Activated T-helper 1 cell treated with anti-CD3 and anti-CD28 coated beads, Interleukin-2, amount 50 U/mL, for 16 hours (primary cell): ENCODE measurements around the gene BICRAL.

Experiments
- DNase-seq, 2 donors: peaks; one replicate each; pipeline ENCODE4 v3.0.0-alpha.2; 2020; ENCODE audit warnings: low read depth in 1 of 2, low spot score in 1 of 2

Gene BICRAL

GRCh38 chr6:42762426-42762859 is 19.4 kb upstream of the BICRAL start:
- no peak for DNase-seq

- DNase-seq = no peak
Measured at GRCh38 chr6:42762950-42763349, 18.9 kb upstream of the BICRAL start.

- no peak for DNase-seq
Measured at GRCh38 chr6:42764911-42765648, 16.8 kb upstream of the BICRAL start.

GRCh38 chr6:42766163-42766670 is 15.6 kb upstream of the BICRAL start:
- no peak for DNase-seq

- DNase-seq = no peak
Measured at GRCh38 chr6:42769051-42769450, 12.8 kb upstream of the BICRAL start.

- DNase-seq = no peak
Measured at GRCh38 chr6:42769836-42770235, 12.0 kb upstream of the BICRAL start.

GRCh38 chr6:42771741-42772100 is 10.1 kb upstream of the BICRAL start:
- DNase-seq = no peak

GRCh38 chr6:42774201-42774600 is 7.7 kb upstream of the BICRAL start:
- peak in 1 of 2 donors; percentile 11 for DNase-seq

GRCh38 chr6:42774821-42775487 is 6.9 kb upstream of the BICRAL start:
- DNase-seq = peak in 1 of 2 donors; percentile 11

- no peak for DNase-seq
Measured at GRCh38 chr6:42777126-42777822, 4.6 kb upstream of the BICRAL start.

GRCh38 chr6:42778122-42778521 is 3.7 kb upstream of the BICRAL start:
- no peak for DNase-seq

GRCh38 chr6:42779521-42779920 is 2.3 kb upstream of the BICRAL start:
- DNase-seq = no peak

- no peak for DNase-seq
Measured at GRCh38 chr6:42781546-42781795, 381 bp upstream of the BICRAL start.

- DNase-seq = peak; percentile 46 to 60
Measured at GRCh38 chr6:42782689-42783176, 881 bp downstream of the BICRAL start.

- peak; percentile 59 to 66 for DNase-seq
Measured at GRCh38 chr6:42783177-42783875, 1.5 kb downstream of the BICRAL start.

GRCh38 chr6:42783876-42784642 is 2.2 kb downstream of the BICRAL start:
- no peak for DNase-seq

GRCh38 chr6:42784717-42785498 is 3.1 kb downstream of the BICRAL start:
- DNase-seq = no peak

GRCh38 chr6:42786525-42786985 is 4.7 kb downstream of the BICRAL start:
- no peak for DNase-seq

- no peak for DNase-seq
Measured at GRCh38 chr6:42787063-42787472, 5.2 kb downstream of the BICRAL start.

GRCh38 chr6:42788671-42789070 is 6.8 kb downstream of the BICRAL start:
- DNase-seq = no peak
